ENCODE results near the gene ASIC2. TPM values are rescaled to one million over a fixed set of nuclear protein-coding genes. Genes with fewer than 3 reads are reported as not detected.

The ASIC2 gene
- total RNA-seq: under 0.01 TPM in 1 of 2 replicates, not detected in the other

DNA sequence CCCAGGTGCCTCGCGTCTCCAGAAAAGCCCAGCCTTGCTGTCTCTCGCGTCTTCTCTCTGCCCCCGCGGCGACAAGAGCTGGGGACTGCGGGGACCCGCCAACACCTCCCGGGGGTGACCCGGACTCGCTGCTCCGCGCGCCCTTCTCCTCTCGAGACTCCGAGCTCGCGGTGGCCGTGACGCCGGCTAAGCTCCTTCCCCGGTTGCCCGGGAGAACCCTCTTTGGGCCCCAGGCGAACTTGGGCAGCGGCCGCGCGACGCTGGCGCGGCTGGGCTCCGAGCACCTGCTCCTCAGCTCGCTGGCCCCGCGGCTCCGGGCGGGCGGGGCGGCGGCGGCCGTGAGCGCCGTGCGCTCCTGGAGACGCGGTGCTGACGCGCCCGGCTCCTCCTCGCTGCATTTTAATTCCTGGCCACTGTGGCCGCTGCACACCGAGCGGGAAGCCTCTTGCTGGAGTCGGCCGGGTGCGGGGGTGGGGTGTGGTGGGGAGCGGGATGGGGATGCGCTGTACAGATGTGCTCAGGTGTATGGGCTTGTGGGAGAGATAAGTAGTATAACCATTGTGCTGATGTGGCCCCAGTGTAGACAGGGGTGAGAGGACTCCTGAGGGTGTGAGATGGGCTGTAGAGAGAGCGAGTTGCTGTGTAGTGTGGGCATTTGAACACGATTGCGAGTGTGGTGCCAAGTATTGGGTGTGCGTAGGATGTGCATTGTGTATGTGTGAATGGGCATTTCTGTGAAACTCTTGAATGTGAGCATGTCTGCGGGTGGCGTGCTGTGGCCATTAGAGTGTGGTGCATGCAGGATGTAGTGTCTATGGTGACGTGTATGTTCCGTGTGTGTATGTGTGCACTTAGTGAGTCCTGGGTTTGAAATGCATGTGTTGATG, at the start of gene ASIC2:
Gene ASIC2, minus strand, starts transcription at position 315 of the 887 bp plus-strand sequence.
- DNase-seq (ENCODE audit: low read depth in 2 of 2): peak in 1 of 2 donors; percentile 23

DNA sequence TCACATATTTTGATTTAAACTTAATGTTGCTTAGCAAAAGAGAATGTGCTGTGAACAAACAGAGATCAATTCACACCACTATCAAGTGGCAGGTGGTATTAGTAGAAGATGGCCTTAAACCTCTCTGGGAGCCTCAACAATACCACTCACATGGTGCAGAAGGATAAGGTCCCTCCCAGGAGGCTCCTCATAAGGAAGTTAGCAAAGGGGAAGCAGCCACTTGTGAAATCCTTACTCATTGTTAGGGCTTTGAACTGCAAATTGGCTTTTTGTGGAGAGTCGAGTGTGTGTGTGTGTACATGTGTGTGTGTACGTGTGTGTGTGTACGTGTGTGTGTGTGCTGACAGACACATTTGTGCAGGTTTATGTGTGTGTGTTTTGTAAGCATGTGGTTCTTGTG, 48.9 kb upstream of the ASIC2 start:
- DNase-seq (ENCODE audit: low read depth in 2 of 2): no peak

DNA sequence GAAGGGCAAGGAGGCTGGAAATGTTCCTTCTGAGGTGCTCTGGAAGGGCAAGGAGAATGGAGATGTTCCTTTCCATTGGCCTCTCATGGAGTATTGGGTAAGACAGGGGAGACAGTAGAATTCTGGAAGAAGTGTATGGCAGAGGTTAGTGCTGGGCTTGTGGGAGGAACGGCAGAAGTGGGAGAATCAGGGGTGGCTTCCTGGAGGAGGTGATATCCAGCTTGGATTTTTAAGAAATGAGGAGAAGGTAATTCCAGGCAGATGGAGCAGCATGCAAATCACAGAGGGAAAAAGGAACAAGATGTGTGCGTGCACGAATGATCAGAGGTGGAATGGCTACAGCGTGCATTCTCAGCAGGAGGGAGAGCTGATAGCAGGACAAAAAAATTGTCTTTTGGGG, 45.1 kb upstream of the ASIC2 start:
- no peak for DNase-seq (ENCODE audit: low read depth in 2 of 2)

DNA sequence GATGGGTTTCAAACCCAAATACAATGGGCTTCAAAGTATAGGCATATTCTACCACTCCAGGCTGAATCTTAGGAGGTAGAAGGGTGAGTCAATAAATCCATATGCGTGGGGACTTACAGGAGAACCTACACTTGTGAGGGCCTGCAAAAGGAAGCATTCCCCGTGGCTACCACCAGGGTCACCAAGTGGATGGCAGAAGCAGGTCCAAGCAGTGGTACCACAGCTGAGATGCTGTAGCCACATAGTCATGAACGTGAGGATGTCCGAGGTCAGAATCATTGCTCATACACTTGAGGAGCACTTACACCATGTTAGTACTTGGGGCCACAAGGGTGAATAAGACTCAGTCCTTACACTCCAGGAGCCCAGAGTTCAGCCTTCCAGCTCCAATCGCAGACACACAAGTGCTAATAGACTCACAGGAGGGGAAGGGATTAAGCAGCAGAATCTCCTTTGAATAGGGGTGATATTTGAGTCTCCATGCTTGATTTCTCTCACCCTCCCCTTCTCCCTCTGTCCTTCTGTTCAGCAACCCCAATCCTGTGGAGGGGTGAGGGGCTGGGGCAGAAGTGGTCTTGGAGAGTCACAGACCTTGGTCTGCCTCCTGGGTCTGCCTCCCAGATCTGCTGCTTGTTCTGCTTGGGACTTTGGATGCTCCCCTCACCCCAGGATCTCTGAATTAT, 42.5 kb upstream of the ASIC2 start:
- DNase-seq (ENCODE audit: low read depth in 2 of 2): no peak

DNA sequence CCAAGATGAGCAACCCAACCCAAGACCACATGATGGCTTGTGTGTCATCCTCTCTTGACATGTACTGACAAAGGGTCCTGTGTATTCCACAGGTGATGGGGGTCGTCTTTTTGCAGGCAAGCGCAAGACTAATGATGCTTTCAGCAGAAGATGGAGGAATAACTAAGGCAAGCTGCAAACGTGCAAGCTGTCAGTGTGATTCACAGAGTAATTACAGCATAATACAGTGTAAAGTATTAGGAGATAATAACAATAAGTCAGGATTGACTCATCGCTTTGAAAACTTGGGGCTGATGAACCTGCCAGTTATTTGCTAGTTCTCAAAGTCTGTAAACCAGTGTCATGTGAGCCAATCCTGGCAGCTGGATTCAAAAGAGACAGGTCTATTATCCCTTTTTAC, 41.6 kb upstream of the ASIC2 start:
- DNase-seq (ENCODE audit: low read depth in 2 of 2): no peak

- DNase-seq (ENCODE audit: low read depth in 2 of 2): peak in 1 of 2 donors; percentile 1
Observed at GRCh38 chr17:33330877-33331276, 37.8 kb upstream of the ASIC2 start.

DNA sequence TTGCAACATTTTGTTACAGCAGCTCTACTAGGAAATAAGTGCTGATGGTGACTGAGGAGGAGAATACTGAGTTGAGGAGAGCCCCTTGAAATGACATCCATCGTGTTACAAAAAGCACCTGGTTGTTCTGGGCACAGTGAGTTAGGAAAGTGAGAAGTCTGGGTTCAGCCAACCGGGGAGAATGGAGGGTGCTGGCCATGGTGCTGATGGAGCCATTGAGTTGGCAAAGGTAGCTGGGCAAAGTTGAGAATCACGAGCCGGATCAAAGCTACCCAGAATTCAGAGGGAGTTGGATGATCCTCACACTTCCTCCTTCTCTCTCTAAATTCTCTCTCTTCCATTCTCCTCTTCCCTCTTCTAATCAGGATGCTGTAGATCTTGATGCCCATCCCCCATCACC, 35.0 kb upstream of the ASIC2 start:
- peak in 1 of 2 donors; percentile 13 for DNase-seq (ENCODE audit: low read depth in 2 of 2)

- DNase-seq (ENCODE audit: low read depth in 2 of 2): no peak
Observed at GRCh38 chr17:33324736-33325135, 31.6 kb upstream of the ASIC2 start.

- DNase-seq (ENCODE audit: low read depth in 2 of 2): no peak
Observed at GRCh38 chr17:33322063-33322462, 29.0 kb upstream of the ASIC2 start.

GRCh38 chr17:33318241-33318640, 25.1 kb upstream of the ASIC2 start:
- DNase-seq (ENCODE audit: low read depth in 2 of 2): no peak

- no peak for DNase-seq (ENCODE audit: low read depth in 2 of 2)
Observed at GRCh38 chr17:33316746-33317145, 23.7 kb upstream of the ASIC2 start.

DNA sequence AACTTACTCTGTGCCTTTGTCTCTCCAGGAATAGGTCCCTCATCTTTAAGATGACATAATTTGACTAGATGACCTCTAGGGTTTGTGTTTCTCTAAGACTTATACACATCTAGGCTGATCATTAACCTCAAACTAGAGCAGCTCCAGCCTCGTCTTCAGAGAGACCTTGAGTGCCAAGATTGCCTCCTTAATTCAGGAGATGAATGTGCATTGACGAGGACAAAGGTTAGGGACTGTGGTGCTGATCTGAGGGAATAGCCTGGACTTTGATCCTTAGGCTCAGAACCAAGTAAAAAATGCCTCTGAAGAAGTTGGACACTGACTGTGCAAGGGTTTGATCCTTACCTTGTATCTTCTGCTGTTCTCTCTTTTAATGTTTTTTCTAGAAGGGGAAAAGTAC, 17.2 kb upstream of the ASIC2 start:
- DNase-seq (ENCODE audit: low read depth in 2 of 2): no peak

DNA sequence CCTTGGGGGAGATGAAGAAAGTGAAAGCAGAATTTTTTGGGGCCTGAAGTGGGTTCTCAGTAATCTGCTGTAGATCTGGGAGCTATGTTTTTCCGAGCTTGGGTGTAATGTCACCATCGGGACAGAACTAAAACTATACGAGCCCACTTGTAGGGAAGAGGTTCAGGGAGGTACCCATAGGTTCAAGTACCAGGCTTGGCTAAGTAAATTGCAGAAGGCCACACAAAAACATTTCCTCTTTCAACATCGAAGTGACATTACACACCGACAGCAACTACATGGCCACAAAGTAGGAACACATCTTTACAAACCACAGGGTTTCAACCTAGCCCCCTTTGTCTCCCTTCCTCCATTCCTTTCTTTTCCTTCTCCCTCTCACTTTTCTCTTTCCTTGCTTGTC, 10.2 kb upstream of the ASIC2 start:
- no peak for DNase-seq (ENCODE audit: low read depth in 2 of 2)

DNA sequence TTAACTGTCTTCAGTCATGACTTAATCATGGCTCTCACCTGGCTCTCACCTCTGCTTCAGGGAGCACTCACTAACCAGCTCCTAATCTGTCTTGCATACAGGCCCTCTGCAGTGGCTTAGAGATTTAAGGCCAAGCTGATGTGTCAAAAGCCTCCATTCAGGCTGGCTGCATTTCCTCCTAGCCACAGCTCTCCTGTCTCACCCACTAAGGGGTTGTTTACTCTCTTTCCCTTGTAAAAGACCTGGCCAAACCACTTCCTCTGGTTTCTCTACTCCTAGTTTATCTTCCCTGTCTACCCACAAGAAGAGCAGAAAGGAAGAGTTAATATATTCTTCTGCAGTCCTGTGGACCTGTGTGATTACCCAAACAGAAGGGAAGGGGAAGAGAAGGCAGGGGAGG, 9.3 kb upstream of the ASIC2 start:
- DNase-seq (ENCODE audit: low read depth in 2 of 2): no peak

DNA sequence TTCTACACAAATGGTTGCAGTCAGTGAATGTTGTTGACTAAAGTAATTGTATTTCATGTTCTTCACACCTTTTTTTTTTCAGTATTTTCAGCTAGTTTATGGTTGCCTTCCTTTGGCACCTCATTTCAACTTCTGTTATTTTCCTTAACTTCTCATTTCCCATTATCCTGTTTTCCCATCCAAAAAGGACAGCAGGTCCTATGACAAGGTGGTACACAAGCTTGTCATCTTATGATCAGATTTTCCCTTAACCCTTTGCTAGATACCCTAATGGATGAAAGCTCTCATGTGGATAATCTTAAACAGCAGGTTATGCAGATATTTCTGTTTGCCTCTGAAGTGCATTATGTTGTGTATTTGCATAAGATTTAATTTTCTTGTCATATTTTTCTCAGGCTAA, 7.1 kb upstream of the ASIC2 start:
- DNase-seq (ENCODE audit: low read depth in 2 of 2): no peak

DNA sequence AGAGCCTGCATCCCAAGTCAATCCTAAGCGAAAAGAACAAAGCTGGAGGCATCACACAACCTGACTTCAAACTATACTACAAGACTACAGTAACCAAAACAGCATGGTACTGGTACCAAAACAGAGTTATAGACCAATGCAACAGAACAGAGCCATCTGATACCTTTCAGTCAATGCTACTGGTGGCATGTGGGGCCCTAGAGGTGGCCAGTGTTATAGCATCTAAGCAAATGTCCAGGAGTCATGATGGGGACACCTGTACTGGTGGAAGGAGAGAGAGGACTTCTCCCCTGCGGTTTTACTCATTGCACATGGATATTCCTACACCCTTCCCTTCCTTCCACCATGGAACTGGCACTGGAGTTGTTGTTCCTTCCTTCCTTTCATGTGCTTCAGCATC, 6.0 kb upstream of the ASIC2 start:
- no peak for DNase-seq (ENCODE audit: low read depth in 2 of 2)

GRCh38 chr17:33297643-33298042, 4.5 kb upstream of the ASIC2 start:
- no peak for DNase-seq (ENCODE audit: low read depth in 2 of 2)

DNA sequence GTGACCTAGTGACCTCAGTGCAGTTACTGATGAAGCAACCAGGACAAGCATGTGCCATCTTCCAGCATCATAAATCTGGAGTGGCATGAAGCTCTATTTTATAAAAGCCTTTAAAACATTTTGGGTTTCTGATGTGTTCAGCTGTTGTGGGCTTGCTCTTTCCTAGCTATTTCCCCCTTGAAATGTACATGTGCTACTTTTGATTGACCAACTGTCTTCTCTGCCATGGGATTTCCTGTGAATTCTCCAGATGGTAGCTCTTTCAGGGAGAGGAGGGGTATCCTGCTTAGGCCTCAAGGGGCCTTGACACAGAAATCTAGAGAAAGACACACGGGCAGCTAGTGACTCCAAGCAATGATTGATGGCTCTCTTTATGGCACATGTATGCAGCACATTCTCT, 1.9 kb upstream of the ASIC2 start:
- DNase-seq (ENCODE audit: low read depth in 2 of 2): no peak

DNA sequence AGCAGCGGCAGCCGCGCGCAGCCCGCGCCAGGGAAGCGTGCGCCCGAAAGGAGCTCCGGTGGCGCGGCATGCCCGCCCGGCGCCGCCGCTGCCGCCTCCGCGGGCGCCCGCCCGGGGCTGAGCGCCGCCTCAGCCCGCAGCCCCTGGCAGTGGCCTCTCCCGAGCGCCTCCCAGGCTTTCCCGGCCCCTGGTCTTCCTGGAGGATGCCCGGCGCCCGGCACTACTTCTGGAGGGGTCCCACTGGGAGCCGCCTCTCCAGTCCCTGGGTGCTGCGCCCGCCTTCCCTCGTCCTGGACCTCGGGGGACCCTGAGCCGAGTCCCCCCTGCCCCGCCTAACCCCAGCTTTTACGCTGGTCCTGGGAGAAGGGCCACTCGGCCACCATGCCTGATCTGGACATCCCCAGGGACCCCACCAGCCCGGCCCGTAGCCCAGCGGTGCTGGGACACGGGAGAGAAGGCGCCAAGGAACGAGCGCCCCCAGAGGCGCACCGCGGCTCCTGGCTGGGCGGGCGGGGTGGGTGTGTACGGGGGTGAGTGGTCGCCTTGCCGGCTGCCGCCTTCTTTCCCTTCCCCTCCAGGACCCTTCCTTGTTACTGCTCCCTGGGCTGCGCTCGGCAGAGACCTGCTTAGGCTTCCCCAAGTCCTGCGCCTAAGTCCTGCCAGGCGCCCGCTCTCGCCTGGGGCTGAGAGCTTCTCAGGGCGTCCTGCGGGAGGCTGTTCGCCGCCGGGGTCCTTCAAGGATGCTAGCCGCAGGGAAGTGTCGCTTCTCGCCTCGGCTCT, 704 bp downstream of the ASIC2 start:
- peak in 1 of 2 donors; percentile 40 for DNase-seq (ENCODE audit: low read depth in 2 of 2)

DNA sequence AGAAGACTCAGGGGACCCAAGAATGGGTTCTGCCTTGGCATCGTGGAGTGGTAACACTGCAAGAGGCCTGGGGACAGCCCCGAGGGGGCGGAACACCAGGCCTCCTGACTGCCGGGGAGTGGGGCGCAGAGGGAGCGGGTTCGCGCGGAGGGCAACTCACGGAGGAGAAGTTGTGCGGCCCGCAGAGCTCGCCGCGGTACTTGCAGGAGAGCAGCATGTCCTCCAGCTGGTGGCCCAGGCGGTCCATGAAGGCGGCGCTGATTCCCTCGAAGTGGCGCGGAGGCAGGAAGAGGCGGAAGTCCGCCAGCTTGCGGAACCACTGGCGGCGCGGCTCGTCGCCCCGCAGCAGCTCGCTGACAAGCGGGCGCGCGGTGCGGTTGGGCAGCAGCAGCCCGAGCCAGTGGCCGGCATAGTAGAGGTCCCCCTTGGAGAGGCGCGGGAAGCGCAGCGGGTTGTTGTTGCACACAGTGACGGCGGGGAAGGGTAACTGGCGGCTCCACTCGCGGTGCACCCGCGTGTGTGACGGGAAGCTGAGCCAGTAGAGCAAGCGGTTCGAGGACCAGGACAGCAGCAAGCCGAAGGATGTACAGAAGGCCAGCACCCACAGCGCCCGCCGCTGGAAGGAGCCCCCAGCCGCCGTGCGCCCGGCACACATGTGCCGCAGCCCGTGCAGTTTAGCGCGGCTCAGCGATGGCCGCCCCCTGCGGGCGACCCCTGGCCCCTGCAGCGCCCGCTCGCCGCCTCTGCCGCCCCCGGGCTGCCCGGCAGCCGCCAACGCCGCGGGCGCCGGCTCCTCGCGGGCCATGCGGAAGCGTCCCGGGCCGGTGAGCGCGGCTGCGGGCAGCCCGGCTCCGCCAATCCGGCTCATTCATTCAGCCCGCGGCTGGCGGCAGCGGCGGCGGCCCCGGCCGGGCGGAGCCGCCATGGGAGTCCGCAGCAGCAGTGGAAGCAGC, 1.6 kb downstream of the ASIC2 start:
- DNase-seq (ENCODE audit: low read depth in 2 of 2): peak in 1 of 2 donors; percentile 42

DNA sequence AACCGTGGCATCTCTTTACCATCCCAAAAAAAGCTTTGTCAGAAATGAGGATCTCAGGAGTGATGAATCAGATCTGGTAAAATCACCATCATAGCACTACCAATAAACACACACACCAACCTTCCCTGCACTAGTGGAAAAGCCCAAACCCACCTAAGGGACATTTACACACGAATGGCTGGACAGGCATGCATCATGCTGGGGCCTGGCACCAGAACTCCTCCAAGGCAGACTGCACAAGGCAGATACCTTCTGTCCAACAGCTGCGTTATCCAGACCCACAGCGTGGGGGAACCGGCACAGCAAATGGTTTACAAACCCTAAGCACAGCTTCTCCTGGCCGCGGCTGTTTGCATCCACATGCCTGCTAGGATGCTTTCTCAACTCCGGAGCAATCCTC, 2.8 kb downstream of the ASIC2 start:
- DNase-seq (ENCODE audit: low read depth in 2 of 2): no peak
